Epithelial cell of esophagus (primary cell): ENCODE measurements around the gene OR56A1.
"Not testable (repeated sequence)": the region's sequence is repeated elsewhere in the genome, so short reads cannot be mapped to it uniquely, and the experiment has no call there.

Experiments used
- DNase-seq: peaks from one replicate; pipeline ENCODE4 v3.0.0; 2010; ENCODE audit warnings: low read depth
- H3K4me3 ChIP-seq: 2 replicates; pipeline ENCODE4 v1.5.1; 2011; ENCODE audit warnings: mild to moderate bottlenecking, low read length, control low read depth
- TF ChIP-seq, protein P1 (sequence below): IDR thresholded peaks from 2 replicates; pipeline ENCODE4 v1.5.1; 2011; ENCODE audit warnings: low read depth, mild to moderate bottlenecking, low read length, control low read depth, inconsistent platforms; ENCODE audit not compliant: insufficient read depth; ENCODE audit errors: missing control alignments

Gene OR56A1, protein sequence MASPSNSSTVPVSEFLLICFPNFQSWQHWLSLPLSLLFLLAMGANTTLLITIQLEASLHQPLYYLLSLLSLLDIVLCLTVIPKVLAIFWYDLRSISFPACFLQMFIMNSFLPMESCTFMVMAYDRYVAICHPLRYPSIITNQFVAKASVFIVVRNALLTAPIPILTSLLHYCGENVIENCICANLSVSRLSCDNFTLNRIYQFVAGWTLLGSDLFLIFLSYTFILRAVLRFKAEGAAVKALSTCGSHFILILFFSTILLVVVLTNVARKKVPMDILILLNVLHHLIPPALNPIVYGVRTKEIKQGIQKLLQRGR

DNA sequence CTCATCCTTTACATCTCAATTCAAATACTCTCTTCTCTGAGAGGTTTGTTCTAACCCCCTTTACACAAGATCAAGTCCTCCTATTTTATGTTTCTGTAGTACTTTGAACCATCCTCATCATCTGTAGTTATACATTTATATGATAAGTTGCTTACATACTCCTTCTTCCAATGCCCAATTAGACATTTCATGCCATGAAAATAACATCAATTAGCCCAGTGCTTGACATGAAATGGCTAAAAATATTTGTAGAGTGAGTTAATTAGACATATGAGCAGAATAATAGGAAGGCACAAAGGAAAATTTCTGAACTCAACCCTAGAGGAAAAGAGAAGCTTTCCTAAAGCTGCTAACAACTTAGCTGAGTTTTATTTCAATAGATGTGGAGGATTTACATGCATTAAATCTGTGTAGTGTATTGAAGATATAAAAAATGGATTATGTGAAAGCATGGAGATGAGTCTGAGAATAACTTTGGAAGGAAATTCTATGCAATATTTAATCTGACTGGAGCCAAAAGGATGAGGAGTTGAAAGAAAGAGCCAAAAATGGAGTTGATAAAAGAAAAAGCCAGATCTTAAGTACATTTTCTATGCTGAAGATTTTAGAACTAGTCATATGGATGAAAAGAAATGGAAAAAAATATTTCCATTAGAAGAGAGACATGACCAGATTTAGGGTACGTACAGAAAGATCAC, at the start of gene OR56A1:
OR56A1 (minus strand) TSS at position 51 of the 698 bp plus-strand sequence. CDS start 3,066 bp downstream, outside the sequence.
- no peak within 1 kb of the TSS for H3K4me3 ChIP-seq
- DNase-seq, result no peak
- TF ChIP-seq, protein P1, sequence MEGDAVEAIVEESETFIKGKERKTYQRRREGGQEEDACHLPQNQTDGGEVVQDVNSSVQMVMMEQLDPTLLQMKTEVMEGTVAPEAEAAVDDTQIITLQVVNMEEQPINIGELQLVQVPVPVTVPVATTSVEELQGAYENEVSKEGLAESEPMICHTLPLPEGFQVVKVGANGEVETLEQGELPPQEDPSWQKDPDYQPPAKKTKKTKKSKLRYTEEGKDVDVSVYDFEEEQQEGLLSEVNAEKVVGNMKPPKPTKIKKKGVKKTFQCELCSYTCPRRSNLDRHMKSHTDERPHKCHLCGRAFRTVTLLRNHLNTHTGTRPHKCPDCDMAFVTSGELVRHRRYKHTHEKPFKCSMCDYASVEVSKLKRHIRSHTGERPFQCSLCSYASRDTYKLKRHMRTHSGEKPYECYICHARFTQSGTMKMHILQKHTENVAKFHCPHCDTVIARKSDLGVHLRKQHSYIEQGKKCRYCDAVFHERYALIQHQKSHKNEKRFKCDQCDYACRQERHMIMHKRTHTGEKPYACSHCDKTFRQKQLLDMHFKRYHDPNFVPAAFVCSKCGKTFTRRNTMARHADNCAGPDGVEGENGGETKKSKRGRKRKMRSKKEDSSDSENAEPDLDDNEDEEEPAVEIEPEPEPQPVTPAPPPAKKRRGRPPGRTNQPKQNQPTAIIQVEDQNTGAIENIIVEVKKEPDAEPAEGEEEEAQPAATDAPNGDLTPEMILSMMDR, result no peak

DNA sequence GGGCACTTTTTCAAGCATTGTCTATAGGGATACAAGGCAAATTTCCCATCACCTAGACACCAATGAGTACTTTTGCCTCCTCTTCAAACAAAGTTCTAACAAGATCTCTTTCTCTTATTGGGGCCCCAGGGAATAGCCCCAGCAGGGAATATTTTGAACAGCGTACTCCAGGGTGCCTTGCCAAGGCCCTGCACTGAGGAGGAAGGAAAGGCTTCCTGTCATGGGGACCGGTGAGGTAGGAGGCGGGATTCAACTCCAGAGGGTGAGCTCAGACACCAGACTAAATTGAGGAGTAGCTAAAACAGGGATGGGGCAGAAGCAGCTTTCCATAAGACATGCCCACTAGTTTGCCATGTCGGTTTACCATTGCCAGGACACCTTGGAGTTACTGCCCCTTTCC, 48.9 kb upstream of the OR56A1 start:
- TF ChIP-seq, protein P1, result no peak
- no peak for DNase-seq
- no peak overlapping the region for H3K4me3 ChIP-seq

DNA sequence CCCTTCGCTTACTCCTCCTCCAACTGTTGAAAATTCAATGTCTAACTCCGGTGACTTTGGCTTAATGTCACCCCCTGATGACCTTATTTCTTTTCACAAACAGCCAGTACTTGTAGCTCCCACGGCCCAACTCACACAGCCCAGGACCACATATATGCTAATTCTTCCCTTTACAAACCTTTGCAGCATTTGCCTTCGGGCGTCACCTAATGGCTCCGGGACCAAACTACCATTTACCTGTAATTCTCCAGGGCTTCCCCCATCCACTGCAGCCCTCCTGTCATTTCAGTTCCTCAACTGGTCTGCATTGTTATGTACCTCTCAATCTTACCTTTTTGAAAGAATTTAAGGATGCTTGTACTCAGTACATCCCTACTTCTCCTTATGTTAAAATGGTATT, 47.2 kb upstream of the OR56A1 start:
- no peak for DNase-seq
- H3K4me3 ChIP-seq, result no peak overlapping the region
- TF ChIP-seq, protein P1, result no peak

DNA sequence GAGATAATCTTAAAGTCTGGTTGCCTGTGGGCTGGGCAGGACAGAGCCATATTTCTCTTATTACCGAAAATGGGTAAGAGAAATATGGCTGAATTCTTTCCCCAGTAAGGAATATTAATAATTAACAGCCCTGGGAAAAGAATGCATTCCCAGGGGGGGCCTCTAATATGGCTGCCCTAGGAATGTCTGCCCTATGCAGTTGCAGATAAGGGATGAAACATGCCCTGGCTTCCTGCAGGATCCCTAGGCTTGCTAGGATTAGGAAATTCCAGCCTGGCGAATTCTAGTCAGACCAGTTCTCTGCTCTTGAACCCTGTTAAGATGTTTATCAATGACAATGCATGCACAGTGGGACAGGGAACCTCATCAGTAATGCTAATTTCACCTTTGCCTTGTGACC, 45.9 kb upstream of the OR56A1 start:
- not testable (repeated sequence) for H3K4me3 ChIP-seq

DNA sequence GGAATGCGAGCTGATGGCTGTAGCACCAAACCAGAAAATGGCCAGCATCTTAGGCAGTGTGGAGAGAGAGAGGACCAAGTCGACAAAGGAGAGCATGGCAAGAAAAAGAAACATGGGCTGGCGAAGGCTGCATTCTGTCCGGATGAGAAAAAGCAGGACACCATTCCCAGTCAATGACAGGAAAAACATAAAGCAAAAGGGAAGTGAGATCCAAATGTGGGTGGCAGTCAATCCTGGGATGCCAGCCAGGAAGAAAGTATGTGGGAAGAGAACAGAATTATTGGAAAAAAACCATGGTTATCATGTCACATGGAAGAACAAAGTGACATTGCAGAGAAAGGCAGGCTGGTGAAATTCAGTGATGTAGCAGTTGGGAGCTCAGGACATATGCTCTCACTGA, 36.9 kb upstream of the OR56A1 start:
- no peak for DNase-seq
- H3K4me3 ChIP-seq, result no peak overlapping the region
- TF ChIP-seq, protein P1, result no peak

More for the DNA sequence above, 45.9 kb upstream of the OR56A1 start:
- not testable (repeated sequence) for DNase-seq

DNA sequence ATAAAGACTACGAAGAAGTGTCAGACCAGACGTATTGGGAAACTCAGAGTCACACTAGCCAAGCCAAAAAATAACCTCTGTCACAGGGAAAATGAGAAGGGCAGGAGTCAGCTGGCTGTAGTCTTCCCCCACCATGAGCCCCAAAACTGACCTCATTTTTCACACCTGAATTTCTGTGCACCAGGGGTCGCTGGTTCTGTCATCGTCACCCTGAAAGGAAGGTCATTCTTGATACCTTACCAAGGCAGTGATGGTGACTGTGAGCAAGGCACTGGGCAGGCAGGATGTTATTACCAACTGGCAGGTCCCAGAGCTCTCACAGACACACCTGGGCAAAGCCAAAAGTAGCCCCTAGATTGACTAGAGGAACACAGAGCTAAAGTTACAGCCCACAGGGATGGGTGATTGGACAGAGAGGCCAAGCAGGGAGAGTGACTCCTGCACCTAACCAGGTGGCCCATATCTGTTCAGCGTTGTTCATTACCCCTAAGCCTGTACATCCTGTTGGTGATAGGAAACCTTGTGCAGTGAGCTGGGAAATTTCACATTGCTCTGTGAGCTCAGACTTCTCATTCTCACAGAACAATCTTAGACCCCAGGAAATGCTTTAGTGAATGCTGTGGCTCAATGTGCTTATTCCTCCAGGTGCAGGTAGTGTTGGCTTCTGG, 32.3 kb upstream of the OR56A1 start:
- H3K4me3 ChIP-seq, result no peak overlapping the region
- TF ChIP-seq, protein P1, result peak; percentile 1

DNA sequence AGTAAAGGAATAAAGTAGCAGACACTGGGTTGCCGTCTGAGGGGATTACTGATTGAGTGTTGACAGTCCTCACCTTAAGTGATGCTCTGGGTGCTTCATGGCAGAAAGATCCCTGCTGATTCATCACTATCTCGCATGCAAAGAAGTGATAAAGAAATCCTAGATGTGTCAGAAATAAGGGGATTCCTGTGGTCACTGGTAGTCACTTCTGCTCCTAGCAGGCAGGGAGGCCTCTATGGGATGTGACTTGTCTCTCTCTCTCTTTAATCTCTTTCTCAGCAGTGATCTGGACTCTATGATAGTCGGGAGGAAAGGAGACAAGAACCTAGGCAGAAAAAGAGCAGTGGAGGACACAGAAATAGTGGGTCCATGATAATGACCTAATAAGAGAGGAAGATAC, 30.9 kb upstream of the OR56A1 start:
- no peak for DNase-seq
- TF ChIP-seq, protein P1, result no peak
- no peak overlapping the region for H3K4me3 ChIP-seq

More for the DNA sequence above, 32.3 kb upstream of the OR56A1 start:
- no peak for DNase-seq
